Tibial nerve (tissue), 4 donors: ENCODE data around the gene HSPG2. TPM values are rescaled to one million over a fixed set of nuclear protein-coding genes. Genes with fewer than 3 reads are reported as not detected.

Experiments used
- DNase-seq, 2 donors: peaks; one replicate each; pipeline ENCODE4 v3.0.0-alpha.2; 2019; ENCODE audit warnings: low spot score in 2 of 2
- H3K27ac ChIP-seq, 4 donors: fragments of 200-600 bp; sonication (generic) in 3 of 4; one replicate each; pipeline ENCODE4 v1.5.1; 2017 to 2019; ENCODE audit warnings: mild to moderate bottlenecking in 1 of 4
- H3K27me3 ChIP-seq, 2 donors: fragments of 200-600 bp; sonication (generic) in 1 of 2; one replicate each; pipeline versions ENCODE4 v1.5.1 to v1.6.0; 2017 to 2019
- H3K36me3 ChIP-seq, 3 donors: fragments of 200-600 bp; sonication (generic); one replicate each; pipeline ENCODE4 v1.5.1; 2018 to 2019
- H3K4me1 ChIP-seq, 4 donors: fragments of 200-600 bp; sonication (generic) in 3 of 4; one replicate each; pipeline ENCODE4 v1.5.1; 2017 to 2019
- H3K4me3 ChIP-seq, 4 donors: fragments of 200-600 bp; sonication (generic) in 3 of 4; one replicate each; pipeline ENCODE4 v1.5.1; 2017 to 2019; ENCODE audit warnings: mild to moderate bottlenecking in 1 of 4, moderate library complexity in 1 of 4
- H3K9me3 ChIP-seq, 4 donors: fragments of 200-600 bp; sonication (generic) in 3 of 4; one replicate each; pipeline ENCODE4 v1.5.1; 2017 to 2019
- EP300 ChIP-seq, 2 donors: sonication (generic); formaldehyde crosslinking; IDR thresholded peaks; one replicate each; pipeline ENCODE4 v1.6.1; 2017; ENCODE audit warnings: antibody characterized with exemption in 2 of 2, mild to moderate bottlenecking in 1 of 2
- POLR2A ChIP-seq, 2 donors: fragments of 450-650 bp; IDR thresholded peaks; one replicate each; pipeline ENCODE4 v1.6.1; 2017; ENCODE audit warnings: antibody characterized with exemption in 2 of 2, mild to moderate bottlenecking in 2 of 2, moderate library complexity in 2 of 2
- WGBS, 2 donors: methylation state at CpG; one replicate each; pipeline ENCODE4 v1.1.5; 2018; 5-methylcytosine and 5-hydroxymethylcytosine counted together
- total RNA-seq, 4 donors: library from RNA; depleted of rRNA; stranded (reverse); fragments of >200 nt; gene quantifications; one replicate each; pipeline ENCODE4 v1.1.0, GENCODE V29; 2016
- TF ChIP-seq, protein P1 (sequence below), 5 experiments: fragments of 200-600 bp in 3 of 5; fragments of 450-650 bp in 2 of 5; sonication (generic) in 3 of 5; IDR thresholded peaks; one replicate each; pipeline ENCODE4 v1.5.1; 2016 to 2019; ENCODE audit warnings: antibody characterized with exemption in 5 of 5, mild to moderate bottlenecking in 3 of 5, moderate library complexity in 2 of 5

Gene HSPG2
- total RNA-seq, 4 donors from 2014 or later = 292 to 486 (median 404) TPM

- 45 to 51% methylated on average over 8 to 11 of the region's 11 CpGs for WGBS, 2 donors
- peaks cover under 1 to 87% (median 3%) of the 10 kb centered on the region in 3 donors for H3K36me3 ChIP-seq
Measured at GRCh38 chr1:21865943-21866706, 71.0 kb downstream of the HSPG2 start.

GRCh38 chr1:21865609-21865942 lies 71.5 kb downstream of the HSPG2 start:
- peak overlapping the region in 3 of 4 donors; percentile 56 to 64 (median 62) for H3K27ac ChIP-seq
- DNase-seq = no peak
- no peaks in the 10 kb centered on the region for H3K9me3 ChIP-seq
- H3K36me3 ChIP-seq = peaks cover 5 to 88% (median 6%) of the 10 kb centered on the region in 3 donors
- H3K27me3 ChIP-seq = no peaks in the 10 kb centered on the region
- no peak overlapping the region for H3K4me3 ChIP-seq
- WGBS, 2 donors = 56 to 72% methylated on average over 4 to 6 of the region's 7 CpGs
- TF ChIP-seq EP300 (IDR thresholded peaks at IDR 0.05) (no peak), POLR2A (IDR thresholded peaks at IDR 0.05) (no peak)
- TF ChIP-seq, protein P1, sequence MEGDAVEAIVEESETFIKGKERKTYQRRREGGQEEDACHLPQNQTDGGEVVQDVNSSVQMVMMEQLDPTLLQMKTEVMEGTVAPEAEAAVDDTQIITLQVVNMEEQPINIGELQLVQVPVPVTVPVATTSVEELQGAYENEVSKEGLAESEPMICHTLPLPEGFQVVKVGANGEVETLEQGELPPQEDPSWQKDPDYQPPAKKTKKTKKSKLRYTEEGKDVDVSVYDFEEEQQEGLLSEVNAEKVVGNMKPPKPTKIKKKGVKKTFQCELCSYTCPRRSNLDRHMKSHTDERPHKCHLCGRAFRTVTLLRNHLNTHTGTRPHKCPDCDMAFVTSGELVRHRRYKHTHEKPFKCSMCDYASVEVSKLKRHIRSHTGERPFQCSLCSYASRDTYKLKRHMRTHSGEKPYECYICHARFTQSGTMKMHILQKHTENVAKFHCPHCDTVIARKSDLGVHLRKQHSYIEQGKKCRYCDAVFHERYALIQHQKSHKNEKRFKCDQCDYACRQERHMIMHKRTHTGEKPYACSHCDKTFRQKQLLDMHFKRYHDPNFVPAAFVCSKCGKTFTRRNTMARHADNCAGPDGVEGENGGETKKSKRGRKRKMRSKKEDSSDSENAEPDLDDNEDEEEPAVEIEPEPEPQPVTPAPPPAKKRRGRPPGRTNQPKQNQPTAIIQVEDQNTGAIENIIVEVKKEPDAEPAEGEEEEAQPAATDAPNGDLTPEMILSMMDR (IDR thresholded peaks at IDR 0.05) = no peak
- H3K4me1 ChIP-seq = peaks cover 0 to 28% (median 13%) of the 10 kb centered on the region in 4 donors

More at GRCh38 chr1:21865943-21866706, 71.0 kb downstream of the HSPG2 start:
- H3K27ac ChIP-seq = peak overlapping the region; percentile 36 to 64 (median 59)
- no peaks in the 10 kb centered on the region for H3K27me3 ChIP-seq
- TF ChIP-seq, protein P1 (IDR thresholded peaks at IDR 0.05) = peak in 1 of 5 experiments; percentile 10
- TF ChIP-seq POLR2A (IDR thresholded peaks at IDR 0.05) = no peak
- no peak for DNase-seq
- H3K4me1 ChIP-seq = peaks cover 0 to 34% (median 16%) of the 10 kb centered on the region in 4 donors
- no peaks in the 10 kb centered on the region for H3K9me3 ChIP-seq
- H3K4me3 ChIP-seq = no peak overlapping the region

DNA sequence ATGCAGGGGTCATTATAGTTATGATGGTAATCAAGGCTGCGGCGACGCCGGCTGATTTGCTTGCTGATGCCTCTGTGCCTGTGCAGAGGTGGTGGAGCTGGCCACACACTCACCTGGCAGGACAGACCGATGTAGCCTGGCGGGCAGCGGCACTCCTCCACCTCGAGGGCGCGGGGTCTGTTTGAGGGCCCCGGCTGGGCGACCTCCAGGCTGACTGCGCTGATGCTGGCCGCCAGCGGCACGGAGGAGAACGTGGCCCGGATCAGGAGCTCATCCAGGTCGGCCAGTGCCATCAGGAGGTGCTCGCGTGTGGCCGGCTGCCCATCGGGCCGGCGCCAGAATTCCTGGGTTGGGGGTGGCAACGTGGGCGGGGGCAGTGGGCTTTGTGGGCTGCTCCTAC lies 72.4 kb downstream of the HSPG2 start:
- Histone ChIP-seq H3K4me3 (no peak overlapping the region), H3K9me3 (no peaks in the 10 kb centered on the region), H3K27ac (peak overlapping the region in 2 of 4 donors; percentile 62 to 64), H3K4me1 (peaks cover 0 to 20% (median 5%) of the 10 kb centered on the region in 4 donors), H3K27me3 (no peaks in the 10 kb centered on the region), H3K36me3 (peaks cover 8 to 88% (median 8%) of the 10 kb centered on the region in 3 donors)
- no peak for TF ChIP-seq POLR2A (IDR thresholded peaks at IDR 0.05)
- TF ChIP-seq EP300 (IDR thresholded peaks at IDR 0.05) = no peak
- TF ChIP-seq, protein P1 (IDR thresholded peaks at IDR 0.05) = no peak
- WGBS, 2 donors = 80 to 87% methylated on average over 27 of the region's 27 CpGs
- no peak for DNase-seq

DNA sequence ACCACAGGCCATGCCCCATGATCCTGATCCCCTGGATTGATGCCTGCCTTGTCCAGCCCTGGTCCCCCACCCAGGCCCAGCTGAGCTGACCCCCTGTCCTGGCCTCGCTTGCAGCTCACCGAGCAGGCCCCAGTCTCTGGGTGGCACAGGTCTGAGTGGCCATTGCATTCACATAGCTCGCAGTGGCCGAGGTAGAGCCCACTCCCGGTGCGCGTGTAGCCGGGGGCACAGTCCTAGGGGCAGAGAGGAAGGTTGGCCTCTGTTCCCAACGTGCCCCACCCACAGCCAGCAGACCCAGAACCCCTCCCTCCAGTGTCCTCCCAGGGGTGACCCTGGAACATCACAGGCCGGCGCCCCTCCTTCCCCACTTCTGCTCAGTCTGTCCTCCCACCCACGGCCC lies 73.1 kb downstream of the HSPG2 start:
- DNase-seq = no peak
- peaks cover 0 to 12% (median 1%) of the 10 kb centered on the region in 4 donors for H3K4me1 ChIP-seq
- TF ChIP-seq EP300 (IDR thresholded peaks at IDR 0.05) (no peak), POLR2A (IDR thresholded peaks at IDR 0.05) (no peak)
- TF ChIP-seq, protein P1 (IDR thresholded peaks at IDR 0.05) = no peak
- no peaks in the 10 kb centered on the region for H3K27me3 ChIP-seq
- whole genome bisulfite sequencing, 2 donors = 56 to 62% methylated on average over 11 of the region's 12 CpGs
- no peak overlapping the region for H3K4me3 ChIP-seq
- no peaks in the 10 kb centered on the region for H3K9me3 ChIP-seq
- H3K36me3 ChIP-seq = peaks cover 8 to 88% (median 12%) of the 10 kb centered on the region in 3 donors
- H3K27ac ChIP-seq = peak overlapping the region in 2 of 4 donors; percentile 24 to 64
